ENCODE results near the gene S100PBP. TPM values are rescaled to one million over a fixed set of nuclear protein-coding genes. Genes with fewer than 3 reads are reported as not detected.
A peak's percentile ranks its signal among the peaks of the same experiment; 100 is the strongest.

S100PBP gene
- total RNA-seq, 1 donor from 2014 or later, result 43.8 TPM

DNA sequence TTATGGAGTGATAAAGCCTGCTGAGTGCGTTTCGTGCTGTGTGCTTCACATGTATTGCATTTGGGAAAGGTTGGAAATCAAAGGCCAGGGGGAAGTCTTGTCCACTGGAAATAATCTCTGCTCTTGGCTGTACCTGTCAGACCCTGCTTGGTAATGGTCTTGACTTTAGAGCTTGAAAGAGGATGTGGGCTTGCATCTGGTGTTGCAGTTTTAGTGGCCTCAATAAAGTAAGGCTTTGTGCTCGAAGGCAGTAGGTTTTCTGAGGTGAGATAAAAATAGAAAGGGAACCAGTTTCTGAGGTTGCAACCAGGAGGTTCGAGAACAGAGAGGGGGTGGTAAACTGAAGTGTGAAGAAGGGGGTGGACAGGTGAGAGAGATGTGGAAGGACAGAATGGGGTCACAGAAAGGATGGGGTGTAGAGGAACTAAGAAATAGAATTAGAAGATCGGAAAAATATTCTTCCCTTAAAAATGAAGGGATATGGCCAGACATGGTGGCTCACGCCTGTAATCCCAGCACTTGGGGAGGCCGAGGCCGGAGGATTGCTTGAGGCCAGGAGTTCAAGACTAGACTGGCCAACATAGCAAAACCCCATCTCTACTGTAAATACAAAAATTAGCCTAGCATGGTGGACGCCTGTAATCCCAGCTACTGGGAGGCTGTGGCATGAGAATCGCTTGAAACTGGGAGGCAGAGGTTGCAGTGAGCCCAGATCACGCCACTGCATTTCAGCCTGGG lies 1.5 kb downstream of the S100PBP start:
- peaks cover 41% of the 10 kb centered on the region for H3K4me1 Mint-ChIP-seq

DNA sequence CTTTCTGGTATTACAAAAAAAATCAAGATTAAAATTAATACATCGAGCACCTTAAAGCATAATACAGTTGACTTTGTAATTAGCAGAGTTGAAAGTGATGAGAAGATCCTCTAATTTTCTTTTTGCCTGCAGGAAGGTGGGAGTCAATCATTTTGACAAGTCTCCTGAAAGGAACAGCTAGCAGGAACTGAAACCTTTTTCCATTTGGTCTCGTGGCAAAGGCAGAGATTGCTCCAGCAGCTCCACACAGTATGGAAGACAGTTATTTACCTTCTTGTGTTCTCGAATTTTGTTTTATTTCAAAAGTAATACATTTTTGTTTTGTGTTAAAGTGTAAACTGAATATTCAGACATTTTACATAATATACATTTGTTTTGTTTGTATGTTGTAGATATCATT lies 7.7 kb downstream of the S100PBP start:
- DNase-seq, result no peak
- Mint-ChIP-seq H3K36me3 (ENCODE audit: low read depth) (peaks cover 60% of the 10 kb centered on the region), H3K4me1 (peaks cover 12% of the 10 kb centered on the region), H3K27ac (no peak overlapping the region), H3K9me3 (no peaks in the 10 kb centered on the region), H3K4me3 (no peak overlapping the region), H3K27me3 (no peaks in the 10 kb centered on the region)
- intact Hi-C loops (cut with micrococcal nuclease), result no loop called here

More for the DNA sequence above, 1.5 kb downstream of the S100PBP start:
- intact Hi-C loops (cut with micrococcal nuclease), result loop anchor here (5.0 kb wide), 3 partner anchors 218 to 438 kb away; partner anchors contain the start of genes AK2 and ZNF362
- DNase-seq, result peak; percentile 76
- peak overlapping the region; percentile 99 for H3K4me3 Mint-ChIP-seq
- H3K9me3 Mint-ChIP-seq, result peaks cover 2% of the 10 kb centered on the region
- H3K27me3 Mint-ChIP-seq, result no peaks in the 10 kb centered on the region
- H3K36me3 Mint-ChIP-seq (ENCODE audit: low read depth), result peaks cover 47% of the 10 kb centered on the region
- H3K27ac Mint-ChIP-seq, result peak overlapping the region; percentile 98

- peaks cover 12% of the 10 kb centered on the region for H3K4me1 Mint-ChIP-seq
- intact Hi-C loops (cut with micrococcal nuclease), result no loop called here
- H3K27ac Mint-ChIP-seq, result no peak overlapping the region
- H3K36me3 Mint-ChIP-seq (ENCODE audit: low read depth), result peaks cover 69% of the 10 kb centered on the region
- no peak overlapping the region for H3K4me3 Mint-ChIP-seq
- no peak for DNase-seq
- no peaks in the 10 kb centered on the region for H3K9me3 Mint-ChIP-seq
- H3K27me3 Mint-ChIP-seq, result no peaks in the 10 kb centered on the region
Measured at GRCh38 chr1:32828341-32828740, 10.9 kb downstream of the S100PBP start.

DNA sequence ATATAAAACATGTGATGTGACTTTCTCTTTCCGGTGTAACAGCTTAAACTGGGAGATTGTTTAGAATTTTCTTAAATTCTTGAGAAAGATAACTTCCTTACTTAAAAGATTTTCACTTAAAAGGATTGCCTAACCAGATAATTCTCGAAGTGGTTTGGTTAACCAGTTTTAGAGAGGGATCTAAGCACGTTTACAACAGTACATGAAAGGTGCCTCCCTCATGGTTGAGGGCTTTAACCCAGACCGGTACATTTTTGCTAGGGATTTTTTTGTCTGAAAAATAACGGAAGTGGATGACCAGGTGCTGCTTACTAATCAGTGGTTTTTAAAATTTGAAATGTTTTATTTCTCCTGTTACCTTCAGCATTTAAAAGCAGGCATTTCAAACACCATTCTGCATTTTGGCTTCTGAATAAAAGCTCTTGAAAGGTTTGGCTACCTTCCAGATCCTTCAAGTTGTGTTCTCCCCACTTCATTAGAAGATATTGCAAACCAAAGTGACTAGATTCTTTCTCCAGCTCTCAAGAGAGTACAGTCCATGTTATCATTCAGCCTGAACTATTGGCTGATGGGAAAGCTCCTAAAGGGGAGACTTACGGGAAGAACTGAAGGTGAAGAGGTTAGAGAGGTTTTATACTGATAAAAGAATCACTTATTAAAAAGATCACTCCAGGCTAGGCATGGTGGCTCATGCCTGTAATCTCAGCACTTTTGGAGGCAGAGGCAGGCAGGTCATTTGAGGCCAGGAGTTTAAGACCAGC lies 12.8 kb downstream of the S100PBP start:
- intact Hi-C loops (cut with micrococcal nuclease), result loop anchor here (5.0 kb wide), 1 partner anchor 37 kb away; no protein-coding TSS in a partner anchor
- H3K27ac Mint-ChIP-seq, result peak overlapping the region; percentile 16
- no peaks in the 10 kb centered on the region for H3K9me3 Mint-ChIP-seq
- H3K4me3 Mint-ChIP-seq, result no peak overlapping the region
- H3K27me3 Mint-ChIP-seq, result no peaks in the 10 kb centered on the region
- peaks cover 70% of the 10 kb centered on the region for H3K36me3 Mint-ChIP-seq (ENCODE audit: low read depth)
- peaks cover 8% of the 10 kb centered on the region for H3K4me1 Mint-ChIP-seq
- DNase-seq, result no peak

GRCh38 chr1:32831878-32832277 lies 14.4 kb downstream of the S100PBP start:
- Mint-ChIP-seq H3K4me1 (peaks cover 8% of the 10 kb centered on the region), H3K9me3 (no peaks in the 10 kb centered on the region), H3K4me3 (no peak overlapping the region), H3K36me3 (ENCODE audit: low read depth) (peaks cover 66% of the 10 kb centered on the region), H3K27me3 (no peaks in the 10 kb centered on the region), H3K27ac (no peak overlapping the region)
- intact Hi-C loops (cut with micrococcal nuclease), result loop anchor here (5.0 kb wide), 1 partner anchor 35 kb away; no protein-coding TSS in a partner anchor
- DNase-seq, result no peak

DNA sequence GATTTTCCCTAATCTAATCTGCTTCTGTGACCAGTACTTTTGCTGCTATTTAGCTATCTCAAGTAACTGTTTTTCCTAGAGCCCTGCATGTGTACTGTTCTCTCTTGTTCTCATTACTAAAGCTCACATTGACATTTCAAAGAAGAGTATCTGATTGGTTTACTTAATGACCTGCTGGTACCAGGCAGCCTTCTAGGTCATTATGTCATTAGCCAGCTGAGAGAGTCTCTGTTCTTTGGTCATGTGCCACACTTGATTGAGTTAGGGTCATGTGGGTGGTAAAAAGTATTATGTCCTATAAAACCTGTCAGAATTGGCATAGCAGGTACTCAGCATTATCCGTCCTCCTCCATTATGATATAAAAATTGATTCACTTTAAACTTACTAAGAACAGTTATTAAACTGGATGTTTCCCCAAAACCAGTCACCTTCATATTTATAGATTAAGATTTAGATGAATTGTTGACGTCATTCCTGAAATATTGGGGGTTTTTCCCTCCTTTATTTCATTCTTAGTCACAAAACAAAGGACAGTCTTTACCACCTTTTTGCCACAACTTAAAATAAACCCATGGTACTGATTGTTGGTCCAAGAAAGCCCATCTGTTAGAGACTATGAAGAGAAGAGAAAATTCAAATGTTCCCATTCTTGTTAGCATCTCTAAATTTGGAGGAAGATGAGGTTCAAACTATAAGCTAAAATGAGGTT lies 31.1 kb downstream of the S100PBP start:
- no peaks in the 10 kb centered on the region for H3K27me3 Mint-ChIP-seq
- H3K9me3 Mint-ChIP-seq, result no peaks in the 10 kb centered on the region
- intact Hi-C loops (cut with micrococcal nuclease), result no loop called here
- no peak overlapping the region for H3K4me3 Mint-ChIP-seq
- DNase-seq, result no peak
- peaks cover 2% of the 10 kb centered on the region for H3K4me1 Mint-ChIP-seq
- peaks cover 34% of the 10 kb centered on the region for H3K36me3 Mint-ChIP-seq (ENCODE audit: low read depth)
- no peak overlapping the region for H3K27ac Mint-ChIP-seq

DNA sequence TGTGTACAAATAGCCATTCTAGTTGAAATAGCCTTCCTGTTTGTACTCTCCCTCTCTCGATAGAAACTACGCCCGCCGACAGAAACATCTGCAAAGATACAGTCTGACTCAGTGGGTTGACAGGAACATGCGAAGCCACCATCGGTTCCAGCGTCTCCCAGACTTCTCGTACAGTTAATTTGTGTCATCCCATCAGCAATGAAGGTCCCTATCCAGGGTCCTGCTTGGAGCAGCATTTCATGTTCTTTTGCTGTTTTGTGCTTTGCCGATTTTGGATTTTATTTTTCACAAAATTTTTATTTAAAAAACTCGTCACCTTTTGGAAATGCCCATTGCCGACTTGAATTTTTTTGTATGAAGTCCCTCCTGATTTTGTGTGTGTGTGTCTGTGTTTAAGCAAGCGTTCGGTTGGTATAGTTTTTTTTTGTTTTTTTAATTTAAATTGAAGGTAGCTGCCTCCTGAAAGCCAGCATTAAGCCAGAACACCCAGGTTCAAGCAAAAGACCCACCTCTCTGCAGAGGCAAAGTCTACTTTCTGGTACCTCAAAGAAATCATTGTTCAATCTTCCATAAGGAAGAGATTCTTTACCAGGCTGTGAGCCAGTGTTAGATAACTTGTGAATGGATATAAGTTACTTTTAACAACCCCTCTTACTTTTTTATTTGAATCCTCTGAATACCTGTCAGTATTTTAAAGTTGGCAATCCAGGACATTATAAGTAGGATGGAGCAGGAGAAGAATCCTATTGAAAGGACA lies 38.6 kb downstream of the S100PBP start:
- no peaks in the 10 kb centered on the region for H3K4me1 Mint-ChIP-seq
- no peaks in the 10 kb centered on the region for H3K9me3 Mint-ChIP-seq
- H3K27ac Mint-ChIP-seq, result no peak overlapping the region
- no peaks in the 10 kb centered on the region for H3K27me3 Mint-ChIP-seq
- intact Hi-C loops (cut with micrococcal nuclease), result no loop called here
- H3K36me3 Mint-ChIP-seq (ENCODE audit: low read depth), result peaks cover 50% of the 10 kb centered on the region
- no peak for DNase-seq
- no peak overlapping the region for H3K4me3 Mint-ChIP-seq

GRCh38 chr1:32858136-32858535 lies 40.7 kb downstream of the S100PBP start:
- Mint-ChIP-seq H3K4me1 (no peaks in the 10 kb centered on the region), H3K27ac (no peak overlapping the region), H3K9me3 (no peaks in the 10 kb centered on the region), H3K36me3 (ENCODE audit: low read depth) (peaks cover 55% of the 10 kb centered on the region), H3K27me3 (no peaks in the 10 kb centered on the region), H3K4me3 (no peak overlapping the region)
- intact Hi-C loops (cut with micrococcal nuclease), result no loop called here
- DNase-seq, result no peak

- DNase-seq, result no peak
- no peaks in the 10 kb centered on the region for H3K9me3 Mint-ChIP-seq
- no peaks in the 10 kb centered on the region for H3K27me3 Mint-ChIP-seq
- intact Hi-C loops (cut with micrococcal nuclease), result no loop called here
- no peaks in the 10 kb centered on the region for H3K4me1 Mint-ChIP-seq
- no peak overlapping the region for H3K4me3 Mint-ChIP-seq
- H3K36me3 Mint-ChIP-seq (ENCODE audit: low read depth), result peaks cover 54% of the 10 kb centered on the region
- H3K27ac Mint-ChIP-seq, result no peak overlapping the region
Measured at GRCh38 chr1:32858791-32859190, 41.3 kb downstream of the S100PBP start.

DNA sequence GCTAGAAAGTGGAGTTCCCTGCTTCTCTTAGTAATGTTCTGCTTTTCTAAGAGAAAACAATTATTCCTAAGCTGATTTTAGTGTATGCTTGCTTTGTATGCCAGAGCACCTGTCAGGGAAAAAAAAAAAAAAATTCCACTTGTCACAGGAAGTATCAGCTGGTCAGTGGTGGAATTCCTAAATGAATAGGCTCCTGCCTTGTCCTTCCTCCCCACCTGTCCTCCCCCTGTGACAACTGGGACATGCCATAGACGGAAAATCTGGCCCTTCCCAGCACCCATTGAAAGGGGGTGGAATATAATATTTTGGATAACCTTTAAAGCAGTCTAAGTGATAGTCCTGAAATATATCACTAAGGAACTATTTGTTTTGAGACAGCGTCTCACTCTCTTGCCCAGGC lies 42.5 kb downstream of the S100PBP start:
- intact Hi-C loops (cut with micrococcal nuclease), result no loop called here
- Mint-ChIP-seq H3K9me3 (no peaks in the 10 kb centered on the region), H3K4me3 (no peak overlapping the region), H3K4me1 (no peaks in the 10 kb centered on the region), H3K36me3 (ENCODE audit: low read depth) (peaks cover 49% of the 10 kb centered on the region), H3K27me3 (no peaks in the 10 kb centered on the region), H3K27ac (no peak overlapping the region)
- no peak for DNase-seq

DNA sequence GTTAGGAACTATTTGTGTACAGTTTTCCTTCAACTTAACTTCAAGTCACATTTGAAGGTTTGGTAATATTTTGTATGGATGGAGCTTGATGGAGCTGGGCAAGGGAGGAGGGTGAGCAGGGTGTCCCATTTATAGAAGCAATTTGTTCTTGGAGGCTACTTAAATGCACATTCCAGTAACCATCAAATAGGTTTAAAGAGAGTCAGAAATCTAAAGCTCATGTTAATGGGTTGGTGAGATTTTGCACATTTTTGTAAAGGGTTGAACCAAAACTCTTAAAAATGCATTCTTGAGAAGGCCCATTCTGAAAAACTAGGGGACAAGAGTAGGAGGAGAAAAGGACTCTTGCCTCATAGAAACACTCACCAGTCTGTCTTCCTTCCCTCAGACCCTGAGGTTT lies 43.1 kb downstream of the S100PBP start:
- no peak for DNase-seq
- no peak overlapping the region for H3K4me3 Mint-ChIP-seq
- no peaks in the 10 kb centered on the region for H3K9me3 Mint-ChIP-seq
- no peaks in the 10 kb centered on the region for H3K27me3 Mint-ChIP-seq
- H3K4me1 Mint-ChIP-seq, result no peaks in the 10 kb centered on the region
- H3K27ac Mint-ChIP-seq, result peak overlapping the region; percentile 53
- peaks cover 49% of the 10 kb centered on the region for H3K36me3 Mint-ChIP-seq (ENCODE audit: low read depth)
- intact Hi-C loops (cut with micrococcal nuclease), result no loop called here

DNA sequence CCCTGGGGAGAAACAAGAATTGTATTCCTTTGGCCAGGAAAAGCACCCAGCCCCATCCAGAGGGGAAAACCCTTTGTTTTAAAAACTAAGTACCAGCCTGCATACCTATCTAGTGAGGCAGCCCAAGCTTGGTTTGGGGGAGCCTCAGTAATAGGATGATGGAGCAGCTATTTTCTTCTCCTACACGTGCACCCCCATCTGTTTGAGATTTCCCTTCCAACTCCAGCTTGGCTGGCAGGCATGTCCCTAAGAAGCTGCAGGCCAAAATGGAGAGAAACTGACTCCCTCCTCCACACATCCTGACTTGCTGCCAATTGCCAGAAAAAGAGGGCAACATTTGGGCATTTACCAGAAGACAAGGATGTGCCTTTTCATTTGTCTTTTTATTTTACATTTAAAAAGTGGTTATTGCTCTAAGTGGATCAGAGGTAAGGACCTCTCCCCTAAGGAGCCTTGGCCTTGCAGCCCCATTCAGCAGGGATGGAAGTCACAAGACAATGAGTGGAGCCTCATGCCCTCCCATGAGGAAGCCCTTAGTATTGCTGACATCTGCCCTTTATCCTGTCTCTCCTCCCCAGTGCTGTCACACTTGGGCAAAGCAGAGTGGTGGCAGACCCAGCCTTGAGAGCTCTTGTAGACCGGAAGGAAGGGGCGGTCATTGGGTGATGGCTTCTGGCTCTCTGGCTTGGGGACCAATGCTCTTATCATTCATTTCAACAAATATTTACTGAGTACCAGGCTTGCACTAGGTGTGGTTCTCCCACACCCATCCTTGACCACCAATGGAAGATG lies 44.6 kb downstream of the S100PBP start:
- intact Hi-C loops (cut with micrococcal nuclease), result no loop called here
- Mint-ChIP-seq H3K27ac (peak overlapping the region; percentile 24), H3K4me1 (no peaks in the 10 kb centered on the region), H3K36me3 (ENCODE audit: low read depth) (peaks cover 40% of the 10 kb centered on the region), H3K4me3 (no peak overlapping the region), H3K27me3 (no peaks in the 10 kb centered on the region), H3K9me3 (no peaks in the 10 kb centered on the region)
- DNase-seq, result no peak
